Measurements from ENCODE around the gene ADGRV1. TPM values are rescaled to one million over a fixed set of nuclear protein-coding genes. Genes with fewer than 3 reads are reported as not detected.

ADGRV1 gene
- polyA plus RNA-seq, 3 donors from 2014 or later, result 0.43 TPM; not detected in 2

- no peak overlapping the region for H3K27ac Mint-ChIP-seq
- no peaks in the 10 kb centered on the region for H3K36me3 Mint-ChIP-seq
- H3K9me3 Mint-ChIP-seq, result no peaks in the 10 kb centered on the region
- peaks cover 0 to 6% of the 10 kb centered on the region in 2 donors for H3K4me1 Mint-ChIP-seq
- H3K27me3 Mint-ChIP-seq (ENCODE audit: low read depth in 3 of 3), result peaks cover 0 to 4% (median 0%) of the 10 kb centered on the region in 3 donors
- no peak for DNase-seq
- no peak overlapping the region for H3K4me3 Mint-ChIP-seq
Observed at GRCh38 chr5:91110686-91111085, 552.1 kb downstream of the ADGRV1 start.

- no peak for DNase-seq
- no peaks in the 10 kb centered on the region for H3K9me3 Mint-ChIP-seq
- no peak overlapping the region for H3K27ac Mint-ChIP-seq
- H3K27me3 Mint-ChIP-seq (ENCODE audit: low read depth in 3 of 3), result peaks cover 0 to 4% (median 0%) of the 10 kb centered on the region in 3 donors
- H3K4me3 Mint-ChIP-seq, result no peak overlapping the region
- peaks cover 0 to 6% of the 10 kb centered on the region in 2 donors for H3K4me1 Mint-ChIP-seq
- no peaks in the 10 kb centered on the region for H3K36me3 Mint-ChIP-seq
Observed at GRCh38 chr5:91111473-91112238, 553.1 kb downstream of the ADGRV1 start.

- no peaks in the 10 kb centered on the region for H3K36me3 Mint-ChIP-seq
- peaks cover 0 to 7% (median 0%) of the 10 kb centered on the region in 3 donors for H3K27me3 Mint-ChIP-seq (ENCODE audit: low read depth in 3 of 3)
- DNase-seq, result no peak
- no peak overlapping the region for H3K27ac Mint-ChIP-seq
- peaks cover 0 to 6% of the 10 kb centered on the region in 2 donors for H3K4me1 Mint-ChIP-seq
- H3K4me3 Mint-ChIP-seq, result no peak overlapping the region
- H3K9me3 Mint-ChIP-seq, result no peaks in the 10 kb centered on the region
Observed at GRCh38 chr5:91114658-91115057, 556.1 kb downstream of the ADGRV1 start.

GRCh38 chr5:91118354-91118753, 559.8 kb downstream of the ADGRV1 start:
- H3K4me1 Mint-ChIP-seq, result peaks cover 0 to 6% of the 10 kb centered on the region in 2 donors
- no peak for DNase-seq
- H3K36me3 Mint-ChIP-seq, result no peaks in the 10 kb centered on the region
- no peak overlapping the region for H3K4me3 Mint-ChIP-seq
- H3K27ac Mint-ChIP-seq, result no peak overlapping the region
- H3K27me3 Mint-ChIP-seq (ENCODE audit: low read depth in 3 of 3), result peaks cover 0 to 6% (median 0%) of the 10 kb centered on the region in 3 donors
- no peaks in the 10 kb centered on the region for H3K9me3 Mint-ChIP-seq

GRCh38 chr5:91118796-91119195, 560.2 kb downstream of the ADGRV1 start:
- H3K4me1 Mint-ChIP-seq, result peaks cover 0 to 6% of the 10 kb centered on the region in 2 donors
- no peak for DNase-seq
- H3K9me3 Mint-ChIP-seq, result no peaks in the 10 kb centered on the region
- no peak overlapping the region for H3K27ac Mint-ChIP-seq
- H3K36me3 Mint-ChIP-seq, result no peaks in the 10 kb centered on the region
- H3K27me3 Mint-ChIP-seq (ENCODE audit: low read depth in 3 of 3), result peaks cover 0 to 6% (median 0%) of the 10 kb centered on the region in 3 donors
- H3K4me3 Mint-ChIP-seq, result no peak overlapping the region

- Mint-ChIP-seq H3K36me3 (no peaks in the 10 kb centered on the region), H3K4me1 (peaks cover 0 to 6% of the 10 kb centered on the region in 2 donors), H3K27ac (no peak overlapping the region), H3K27me3 (ENCODE audit: low read depth in 3 of 3) (peaks cover 0 to 6% (median 0%) of the 10 kb centered on the region in 3 donors), H3K4me3 (no peak overlapping the region), H3K9me3 (no peaks in the 10 kb centered on the region)
- no peak for DNase-seq
Observed at GRCh38 chr5:91119217-91119616, 560.6 kb downstream of the ADGRV1 start.

- DNase-seq, result no peak
- Mint-ChIP-seq H3K4me3 (no peak overlapping the region), H3K9me3 (no peaks in the 10 kb centered on the region), H3K27ac (no peak overlapping the region), H3K27me3 (ENCODE audit: low read depth in 3 of 3) (peaks cover 0 to 6% (median 0%) of the 10 kb centered on the region in 3 donors), H3K4me1 (no peaks in the 10 kb centered on the region), H3K36me3 (no peaks in the 10 kb centered on the region)
Observed at GRCh38 chr5:91119981-91120850, 561.6 kb downstream of the ADGRV1 start.

GRCh38 chr5:91121347-91121993, 562.9 kb downstream of the ADGRV1 start:
- no peaks in the 10 kb centered on the region for H3K4me1 Mint-ChIP-seq
- H3K9me3 Mint-ChIP-seq, result no peaks in the 10 kb centered on the region
- H3K4me3 Mint-ChIP-seq, result no peak overlapping the region
- no peak for DNase-seq
- H3K27ac Mint-ChIP-seq, result no peak overlapping the region
- no peaks in the 10 kb centered on the region for H3K36me3 Mint-ChIP-seq
- H3K27me3 Mint-ChIP-seq (ENCODE audit: low read depth in 3 of 3), result peaks cover 0 to 6% (median 0%) of the 10 kb centered on the region in 3 donors

GRCh38 chr5:91122651-91123050, 564.1 kb downstream of the ADGRV1 start:
- Mint-ChIP-seq H3K27me3 (ENCODE audit: low read depth in 3 of 3) (peaks cover 0 to 6% (median 0%) of the 10 kb centered on the region in 3 donors), H3K27ac (no peak overlapping the region)
- no peak for DNase-seq

GRCh38 chr5:91123291-91123690, 564.7 kb downstream of the ADGRV1 start:
- Mint-ChIP-seq H3K27ac (no peak overlapping the region), H3K9me3 (no peaks in the 10 kb centered on the region), H3K36me3 (no peaks in the 10 kb centered on the region), H3K4me3 (no peak overlapping the region), H3K27me3 (ENCODE audit: low read depth in 3 of 3) (peaks cover 0 to 3% (median 3%) of the 10 kb centered on the region in 3 donors), H3K4me1 (no peaks in the 10 kb centered on the region)
- no peak for DNase-seq

More at GRCh38 chr5:91122651-91123050, 564.1 kb downstream of the ADGRV1 start:
- no peaks in the 10 kb centered on the region for H3K36me3 Mint-ChIP-seq
- no peaks in the 10 kb centered on the region for H3K9me3 Mint-ChIP-seq
- H3K4me1 Mint-ChIP-seq, result no peaks in the 10 kb centered on the region
- no peak overlapping the region for H3K4me3 Mint-ChIP-seq

- no peak for DNase-seq
- Mint-ChIP-seq H3K27ac (no peak overlapping the region), H3K4me1 (no peaks in the 10 kb centered on the region), H3K4me3 (no peak overlapping the region), H3K9me3 (no peaks in the 10 kb centered on the region), H3K27me3 (ENCODE audit: low read depth in 3 of 3) (peaks cover 0 to 4% (median 3%) of the 10 kb centered on the region in 3 donors), H3K36me3 (no peaks in the 10 kb centered on the region)
Observed at GRCh38 chr5:91123901-91124300, 565.3 kb downstream of the ADGRV1 start.

- H3K9me3 Mint-ChIP-seq, result no peaks in the 10 kb centered on the region
- H3K4me1 Mint-ChIP-seq, result no peaks in the 10 kb centered on the region
- no peak overlapping the region for H3K27ac Mint-ChIP-seq
- H3K27me3 Mint-ChIP-seq (ENCODE audit: low read depth in 3 of 3), result peaks cover 0 to 4% (median 1%) of the 10 kb centered on the region in 3 donors
- no peaks in the 10 kb centered on the region for H3K36me3 Mint-ChIP-seq
- no peak overlapping the region for H3K4me3 Mint-ChIP-seq
- DNase-seq, result no peak
Observed at GRCh38 chr5:91125916-91126315, 567.3 kb downstream of the ADGRV1 start.

- no peak overlapping the region for H3K4me3 Mint-ChIP-seq
- no peaks in the 10 kb centered on the region for H3K4me1 Mint-ChIP-seq
- DNase-seq, result no peak
- H3K27me3 Mint-ChIP-seq (ENCODE audit: low read depth in 3 of 3), result peaks cover 0 to 4% (median 0%) of the 10 kb centered on the region in 3 donors
- H3K36me3 Mint-ChIP-seq, result no peaks in the 10 kb centered on the region
- no peak overlapping the region for H3K27ac Mint-ChIP-seq
- H3K9me3 Mint-ChIP-seq, result no peaks in the 10 kb centered on the region
Observed at GRCh38 chr5:91126448-91126847, 567.9 kb downstream of the ADGRV1 start.

- Mint-ChIP-seq H3K4me1 (no peaks in the 10 kb centered on the region), H3K4me3 (no peak overlapping the region), H3K27me3 (ENCODE audit: low read depth in 3 of 3) (peaks cover 0 to 4% (median 0%) of the 10 kb centered on the region in 3 donors), H3K9me3 (no peaks in the 10 kb centered on the region), H3K36me3 (no peaks in the 10 kb centered on the region), H3K27ac (no peak overlapping the region)
- DNase-seq, result no peak
Observed at GRCh38 chr5:91126888-91127287, 568.3 kb downstream of the ADGRV1 start.

Measured in immature natural killer cell (primary cell).